Measurements from ENCODE around the gene ATL2. TPM values are rescaled to one million over a fixed set of nuclear protein-coding genes. Genes with fewer than 3 reads are reported as not detected.
"Not testable (repeated sequence)": the region's sequence is repeated elsewhere in the genome, so short reads cannot be mapped to it uniquely, and the experiment has no call there.

The ATL2 gene
- total and polyA plus RNA-seq, 2 donors (not counting 1 experiment from before 2014, with no cell fraction given), result 26.5 to 70.7 TPM

GRCh38 chr2:38384338-38384737 is 7.3 kb upstream of the ATL2 start:
- Histone ChIP-seq H3K27ac (ENCODE audit: insufficient read depth, low read length) (no peak overlapping the region), H3K4me2 (ENCODE audit: extremely low read depth, insufficient read depth, low read length) (no peak overlapping the region)

GRCh38 chr2:38383741-38384140 is 6.7 kb upstream of the ATL2 start:
- not testable (repeated sequence) for H3K9ac ChIP-seq (ENCODE audit: insufficient read depth, low read length); H3K79me2 ChIP-seq (ENCODE audit: control insufficient read depth, insufficient read depth, low read length); H3K4me3 ChIP-seq (replicated peaks in 1 of 4; ENCODE audit: control extremely low read depth in 1 of 4, insufficient read depth in 1 of 4, low read depth in 3 of 4, low read length in 4 of 4); H3K27ac ChIP-seq (ENCODE audit: insufficient read depth, low read length); H3K9me3 ChIP-seq (ENCODE audit: control insufficient read depth, insufficient read depth, low read depth, low read length); H3K4me1 ChIP-seq (ENCODE audit: control insufficient read depth, extremely low read depth, insufficient read depth, low read length); H4K20me1 ChIP-seq (ENCODE audit: control insufficient read depth, extremely low read depth, insufficient read depth, low read length); H3K27me3 ChIP-seq (ENCODE audit: control insufficient read depth, insufficient read depth, low read length); H3K36me3 ChIP-seq (ENCODE audit: control insufficient read depth, insufficient read depth, low read length); H3K4me2 ChIP-seq (ENCODE audit: extremely low read depth, insufficient read depth, low read length); H2AFZ ChIP-seq (ENCODE audit: low read length)
- DNase-seq (ENCODE audit: low read depth in 2 of 2), result peak in 1 of 2 donors; percentile 51

More at GRCh38 chr2:38384338-38384737, 7.3 kb upstream of the ATL2 start:
- no peaks in the 10 kb centered on the region for H3K79me2 ChIP-seq (ENCODE audit: control insufficient read depth, insufficient read depth, low read length)
- no peak overlapping the region for H3K9ac ChIP-seq (ENCODE audit: insufficient read depth, low read length)
- no peaks in the 10 kb centered on the region for H3K4me1 ChIP-seq (ENCODE audit: control insufficient read depth, extremely low read depth, insufficient read depth, low read length)
- H3K9me3 ChIP-seq (ENCODE audit: control insufficient read depth, insufficient read depth, low read depth, low read length), result no peaks in the 10 kb centered on the region
- H2AFZ ChIP-seq (ENCODE audit: low read length), result no peak overlapping the region
- H3K27me3 ChIP-seq (ENCODE audit: control insufficient read depth, insufficient read depth, low read length), result no peaks in the 10 kb centered on the region
- no peaks in the 10 kb centered on the region for H4K20me1 ChIP-seq (ENCODE audit: control insufficient read depth, extremely low read depth, insufficient read depth, low read length)
- no peaks in the 10 kb centered on the region for H3K36me3 ChIP-seq (ENCODE audit: control insufficient read depth, insufficient read depth, low read length)
- H3K4me3 ChIP-seq (replicated peaks in 1 of 4; ENCODE audit: control extremely low read depth in 1 of 4, insufficient read depth in 1 of 4, low read depth in 3 of 4, low read length in 4 of 4), result no peak overlapping the region
- TF ChIP-seq CTCF (conservative IDR thresholded peaks at IDR 0.05 in 1 of 2, IDR thresholded peaks at IDR 0.05 in 1 of 2; ENCODE audit: low read depth in 1 of 2, low read length in 2 of 2) (no peak), EZH2 (IDR thresholded peaks at IDR 0.05; ENCODE audit: low read length, missing control alignments) (no peak)
- no peak for DNase-seq (ENCODE audit: low read depth in 2 of 2)

GRCh38 chr2:38381381-38382143 is 4.5 kb upstream of the ATL2 start:
- Histone ChIP-seq H3K4me1 (ENCODE audit: control insufficient read depth, extremely low read depth, insufficient read depth, low read length) (no peaks in the 10 kb centered on the region), H3K79me2 (ENCODE audit: control insufficient read depth, insufficient read depth, low read length) (peaks cover under 1% of the 10 kb centered on the region), H3K27me3 (ENCODE audit: control insufficient read depth, insufficient read depth, low read length) (no peaks in the 10 kb centered on the region), H3K27ac (ENCODE audit: insufficient read depth, low read length) (no peak overlapping the region), H3K4me3 (replicated peaks in 1 of 4; ENCODE audit: control extremely low read depth in 1 of 4, insufficient read depth in 1 of 4, low read depth in 3 of 4, low read length in 4 of 4) (no peak overlapping the region), H3K36me3 (ENCODE audit: control insufficient read depth, insufficient read depth, low read length) (no peaks in the 10 kb centered on the region), H3K9me3 (ENCODE audit: control insufficient read depth, insufficient read depth, low read depth, low read length) (no peaks in the 10 kb centered on the region), H4K20me1 (ENCODE audit: control insufficient read depth, extremely low read depth, insufficient read depth, low read length) (no peaks in the 10 kb centered on the region), H2AFZ (ENCODE audit: low read length) (no peak overlapping the region), H3K4me2 (ENCODE audit: extremely low read depth, insufficient read depth, low read length) (no peak overlapping the region), H3K9ac (ENCODE audit: insufficient read depth, low read length) (no peak overlapping the region)
- TF ChIP-seq CTCF (conservative IDR thresholded peaks at IDR 0.05 in 1 of 2, IDR thresholded peaks at IDR 0.05 in 1 of 2; ENCODE audit: low read depth in 1 of 2, low read length in 2 of 2), result no peak
- TF ChIP-seq EZH2 (IDR thresholded peaks at IDR 0.05; ENCODE audit: low read length, missing control alignments), result no peak
- DNase-seq (ENCODE audit: low read depth in 2 of 2), result no peak

All from fibroblast of lung (primary cell).